Lower lobe of right lung (tissue), 2 donors: ENCODE measurements around the gene NPTN. TPM values are rescaled to one million over a fixed set of nuclear protein-coding genes. Genes with fewer than 3 reads are reported as not detected.

Source experiments
- ATAC-seq, 2 donors: fragments of 200-7000 bp; cut with Tn5 transposase; one replicate each; pipeline ENCODE4 v1.9.1; 2020 to 2022; ENCODE audit warnings: mild to moderate bottlenecking in 2 of 2, moderate library complexity in 2 of 2
- DNase-seq: peaks from one replicate; pipeline ENCODE4 v3.0.0-alpha.2; 2020
- H3K27ac ChIP-seq: fragments of 200-600 bp; one replicate; pipeline ENCODE4 v1.8.0; 2022
- H3K27me3 ChIP-seq: fragments of 200-600 bp; one replicate; pipeline ENCODE4 v1.8.0; 2022; ENCODE audit warnings: low read depth
- H3K36me3 ChIP-seq: fragments of 200-600 bp; one replicate; pipeline ENCODE4 v1.8.0; 2022; ENCODE audit warnings: mild to moderate bottlenecking
- H3K4me1 ChIP-seq: fragments of 200-600 bp; one replicate; pipeline ENCODE4 v1.8.0; 2022
- H3K4me3 ChIP-seq: fragments of 200-600 bp; one replicate; pipeline ENCODE4 v1.8.0; 2022; ENCODE audit warnings: mild to moderate bottlenecking
- H3K9me3 ChIP-seq: fragments of 200-600 bp; one replicate; pipeline ENCODE4 v1.8.0; 2022
- intact Hi-C: fragments of 100-400 bp; cut with DNase I; formaldehyde crosslinking; loops from one replicate; pipeline ENCODE4 v1.11.0; 2022
- long read RNA-seq: library from polyadenylated mRNA; unstranded; transcript quantifications from one replicate; pipeline ENCODE4 v2.0.0, GENCODE V29; 2021
- total RNA-seq: library from RNA; stranded (reverse); fragmentation: NEBNext Ultra II Directional; extraction: Animal tissue kit (Norgen Biotek cat#: 25700); gene quantifications from one replicate; pipeline ENCODE4 v1.2.1, GENCODE V29; 2021
- TF ChIP-seq, protein P1 (sequence below): fragments of 200-600 bp; IDR thresholded peaks from one replicate; pipeline ENCODE4 v1.8.0; 2022; ENCODE audit warnings: antibody characterized with exemption, mild to moderate bottlenecking
- donor health status: DM: no; HTN: yes; CAD: no; lungs with severe emphysema.

NPTN gene
- total RNA-seq = 138 TPM
- long read RNA-seq, transcript NPTN-202 (8 exons, 2,817 nt) = major isoform, 214 of 242 reads
- long read RNA-seq, partial matches to known transcripts = 7 of 242 reads
- long read RNA-seq, other reads (novel, unspliced or antisense) = 17 of 242 reads

- TF ChIP-seq, protein P1, sequence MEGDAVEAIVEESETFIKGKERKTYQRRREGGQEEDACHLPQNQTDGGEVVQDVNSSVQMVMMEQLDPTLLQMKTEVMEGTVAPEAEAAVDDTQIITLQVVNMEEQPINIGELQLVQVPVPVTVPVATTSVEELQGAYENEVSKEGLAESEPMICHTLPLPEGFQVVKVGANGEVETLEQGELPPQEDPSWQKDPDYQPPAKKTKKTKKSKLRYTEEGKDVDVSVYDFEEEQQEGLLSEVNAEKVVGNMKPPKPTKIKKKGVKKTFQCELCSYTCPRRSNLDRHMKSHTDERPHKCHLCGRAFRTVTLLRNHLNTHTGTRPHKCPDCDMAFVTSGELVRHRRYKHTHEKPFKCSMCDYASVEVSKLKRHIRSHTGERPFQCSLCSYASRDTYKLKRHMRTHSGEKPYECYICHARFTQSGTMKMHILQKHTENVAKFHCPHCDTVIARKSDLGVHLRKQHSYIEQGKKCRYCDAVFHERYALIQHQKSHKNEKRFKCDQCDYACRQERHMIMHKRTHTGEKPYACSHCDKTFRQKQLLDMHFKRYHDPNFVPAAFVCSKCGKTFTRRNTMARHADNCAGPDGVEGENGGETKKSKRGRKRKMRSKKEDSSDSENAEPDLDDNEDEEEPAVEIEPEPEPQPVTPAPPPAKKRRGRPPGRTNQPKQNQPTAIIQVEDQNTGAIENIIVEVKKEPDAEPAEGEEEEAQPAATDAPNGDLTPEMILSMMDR = no peak
- H3K4me1 ChIP-seq = peaks cover 61% of the 10 kb centered on the region
- intact Hi-C loops = no loop called here
Measured at GRCh38 chr15:73633111-73633990, at the start of gene NPTN. Gene NPTN (minus strand): TSS chr15:73633389. CDS start chr15:73633215, 174 bp downstream.

GRCh38 chr15:73682600-73683090 is 49.5 kb upstream of the NPTN start:
- TF ChIP-seq, protein P1 = no peak
- intact Hi-C loops = no loop called here
- DNase-seq (no peak), ATAC-seq (no peak)
- Histone ChIP-seq H3K9me3 (no peaks in the 10 kb centered on the region), H3K4me1 (peaks cover 30% of the 10 kb centered on the region), H3K4me3 (no peak overlapping the region), H3K27me3 (no peaks in the 10 kb centered on the region), H3K27ac (no peak overlapping the region), H3K36me3 (no peaks in the 10 kb centered on the region)

More at GRCh38 chr15:73633111-73633990, at the start of gene NPTN:
- H3K4me3 ChIP-seq = peak within 1 kb of the TSS; percentile 86
- no peaks in the 10 kb centered on the region for H3K27me3 ChIP-seq
- H3K36me3 ChIP-seq = no peaks in the 10 kb centered on the region
- ATAC-seq = peak; percentile 98
- DNase-seq = peak; percentile 99
- H3K27ac ChIP-seq = peak within 1 kb of the TSS; percentile 94
- no peaks in the 10 kb centered on the region for H3K9me3 ChIP-seq

- Histone ChIP-seq H3K27me3 (no peaks in the 10 kb centered on the region), H3K4me1 (peaks cover 23% of the 10 kb centered on the region), H3K4me3 (no peak overlapping the region), H3K9me3 (no peaks in the 10 kb centered on the region), H3K36me3 (no peaks in the 10 kb centered on the region), H3K27ac (no peak overlapping the region)
- TF ChIP-seq, protein P1 = no peak
- DNase-seq = no peak
- ATAC-seq = no peak
- intact Hi-C loops = no loop called here
Measured at GRCh38 chr15:73681856-73682599, 48.8 kb upstream of the NPTN start.

DNA sequence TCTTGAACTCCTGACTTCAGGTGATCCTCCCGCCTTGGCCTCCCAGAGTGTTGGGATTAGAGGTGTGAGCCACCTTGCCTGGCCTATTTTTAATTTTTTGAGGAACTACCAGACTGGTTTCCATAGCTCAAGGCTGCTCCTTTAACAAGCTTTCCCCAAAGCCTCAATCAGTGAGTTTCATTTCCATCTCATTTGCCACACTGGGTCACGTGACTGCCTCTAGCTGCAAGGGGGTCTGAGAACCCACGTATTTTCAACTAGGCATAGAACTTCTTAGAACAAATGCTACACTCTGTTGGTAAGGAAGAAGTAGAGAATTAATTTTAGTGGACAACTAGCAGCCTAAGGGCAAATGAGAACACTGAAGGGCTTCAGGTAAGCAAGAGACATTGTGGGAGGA is 47.9 kb upstream of the NPTN start:
- H3K27ac ChIP-seq = no peak overlapping the region
- no peak for ATAC-seq
- no peak for DNase-seq
- peaks cover 4% of the 10 kb centered on the region for H3K27me3 ChIP-seq
- H3K4me1 ChIP-seq = peaks cover 14% of the 10 kb centered on the region
- intact Hi-C loops = no loop called here
- H3K36me3 ChIP-seq = no peaks in the 10 kb centered on the region
- TF ChIP-seq, protein P1 = no peak
- H3K4me3 ChIP-seq = no peak overlapping the region
- H3K9me3 ChIP-seq = no peaks in the 10 kb centered on the region

- TF ChIP-seq, protein P1 = no peak
- Histone ChIP-seq H3K9me3 (no peaks in the 10 kb centered on the region), H3K27ac (no peak overlapping the region), H3K36me3 (no peaks in the 10 kb centered on the region), H3K4me1 (peaks cover 9% of the 10 kb centered on the region), H3K27me3 (peaks cover 4% of the 10 kb centered on the region), H3K4me3 (no peak overlapping the region)
- intact Hi-C loops = no loop called here
- ATAC-seq (no peak), DNase-seq (no peak)
Measured at GRCh38 chr15:73680549-73680948, 47.4 kb upstream of the NPTN start.
